Colonic mucosa (tissue), 4 donors: Measurements from ENCODE around the gene BCAS1. TPM values are rescaled to one million over a fixed set of nuclear protein-coding genes. Genes with fewer than 3 reads are reported as not detected.

Source experiments
- DNase-seq: peaks from one replicate; pipeline ENCODE4 v3.0.0-alpha.2; 2020
- H3K27ac ChIP-seq: fragments of 200-600 bp; one replicate; pipeline ENCODE4 v1.8.0; 2021
- H3K27me3 ChIP-seq: fragments of 200-600 bp; one replicate; pipeline ENCODE4 v1.8.0; 2021
- H3K36me3 ChIP-seq: fragments of 200-600 bp; one replicate; pipeline ENCODE4 v1.8.0; 2021
- H3K4me1 ChIP-seq: fragments of 200-600 bp; one replicate; pipeline ENCODE4 v1.8.0; 2021; ENCODE audit warnings: mild to moderate bottlenecking
- H3K4me3 ChIP-seq: fragments of 200-600 bp; one replicate; pipeline ENCODE4 v1.8.0; 2021
- H3K9ac ChIP-seq, 2 donors: one replicate each; pipeline ENCODE4 v1.7.0; 2013; ENCODE audit warnings: control low read depth in 2 of 2, low read depth in 2 of 2, low read length in 2 of 2
- H3K9me3 ChIP-seq: fragments of 200-600 bp; one replicate; pipeline ENCODE4 v1.8.0; 2021
- CTCF ChIP-seq: fragments of 200-600 bp; IDR thresholded peaks from one replicate; pipeline ENCODE4 v1.8.0; 2022; ENCODE audit warnings: antibody characterized with exemption, mild to moderate bottlenecking
- intact Hi-C: fragments of 100-400 bp; cut with DNase I; formaldehyde crosslinking; loops from one replicate; pipeline ENCODE4 v1.14.1; 2022
- total RNA-seq, 2 donors: library from RNA; stranded (reverse); fragmentation: NEBNext Ultra II Directional in 1 of 2; extraction: Animal tissue kit (Norgen Biotek cat#: 25700) in 1 of 2; gene quantifications; one replicate each; pipeline ENCODE4 v1.2.1, GENCODE V29; 2021
- donor health status: healthy.
- donor health status: DM: no; HTN: no; CAD: no.
- donor health status: DM: no; HTN: no; CAD: no.

Gene BCAS1
- total RNA-seq, 2 donors from 2014 or later, result 67.9 to 154 TPM

- Histone ChIP-seq H3K4me1 (peaks cover 6% of the 10 kb centered on the region), H3K4me3 (no peak overlapping the region), H3K9me3 (no peaks in the 10 kb centered on the region), H3K9ac (no peak overlapping the region), H3K27me3 (no peaks in the 10 kb centered on the region), H3K36me3 (no peaks in the 10 kb centered on the region), H3K27ac (no peak overlapping the region)
- DNase-seq, result no peak
- no peak for TF ChIP-seq CTCF
- intact Hi-C loops, result no loop called here
Measured at GRCh38 chr20:54063580-54063979, 6.8 kb downstream of the BCAS1 start.

- Histone ChIP-seq H3K9me3 (no peaks in the 10 kb centered on the region), H3K4me3 (no peak overlapping the region), H3K4me1 (peaks cover 6% of the 10 kb centered on the region), H3K9ac (no peak overlapping the region), H3K27ac (no peak overlapping the region), H3K27me3 (no peaks in the 10 kb centered on the region), H3K36me3 (no peaks in the 10 kb centered on the region)
- DNase-seq, result no peak
- intact Hi-C loops, result no loop called here
- TF ChIP-seq CTCF, result peak; percentile 26
Measured at GRCh38 chr20:54062812-54063280, 7.5 kb downstream of the BCAS1 start.

GRCh38 chr20:54061101-54061881, 9.1 kb downstream of the BCAS1 start:
- no peak for DNase-seq
- Histone ChIP-seq H3K36me3 (no peaks in the 10 kb centered on the region), H3K27ac (no peak overlapping the region), H3K4me3 (no peak overlapping the region), H3K4me1 (no peaks in the 10 kb centered on the region), H3K9me3 (no peaks in the 10 kb centered on the region), H3K9ac (no peak overlapping the region), H3K27me3 (no peaks in the 10 kb centered on the region)
- TF ChIP-seq CTCF, result no peak
- intact Hi-C loops, result no loop called here

- no peaks in the 10 kb centered on the region for H3K36me3 ChIP-seq
- H3K9ac ChIP-seq, result no peak overlapping the region
- no peaks in the 10 kb centered on the region for H3K9me3 ChIP-seq
- no peaks in the 10 kb centered on the region for H3K27me3 ChIP-seq
- TF ChIP-seq CTCF, result no peak
- intact Hi-C loops, result loop anchor here (5.0 to 10.0 kb wide), 2 partner anchors 118 to 485 kb away; no protein-coding TSS in a partner anchor
- H3K27ac ChIP-seq, result no peak overlapping the region
- no peak overlapping the region for H3K4me3 ChIP-seq
- no peak for DNase-seq
- no peaks in the 10 kb centered on the region for H3K4me1 ChIP-seq
Measured at GRCh38 chr20:54059691-54060364, 10.6 kb downstream of the BCAS1 start.

GRCh38 chr20:54058420-54059139, 11.8 kb downstream of the BCAS1 start:
- Histone ChIP-seq H3K36me3 (no peaks in the 10 kb centered on the region), H3K4me1 (no peaks in the 10 kb centered on the region), H3K4me3 (no peak overlapping the region), H3K27ac (no peak overlapping the region), H3K27me3 (no peaks in the 10 kb centered on the region), H3K9me3 (no peaks in the 10 kb centered on the region), H3K9ac (no peak overlapping the region)
- no peak for TF ChIP-seq CTCF
- no peak for DNase-seq
- intact Hi-C loops, result loop anchor here (5.0 to 10.0 kb wide), 2 partner anchors 116 to 484 kb away; no protein-coding TSS in a partner anchor
